Endothelial cell (in vitro differentiated cells): ENCODE data around the gene SIRT2. TPM values are rescaled to one million over a fixed set of nuclear protein-coding genes. Genes with fewer than 3 reads are reported as not detected.
A peak's percentile ranks its signal among the peaks of the same experiment; 100 is the strongest.

ENCODE experiments used
- DNase-seq: peaks from one replicate; pipeline ENCODE4 v3.0.0; 2021; ENCODE audit warnings: low spot score
- H3K27ac Mint-ChIP-seq: one replicate; pipeline ENCODE4 v1.8.0; 2021; ENCODE audit warnings: mixed read lengths, inconsistent platforms; ENCODE audit not compliant: unreplicated experiment
- H3K27me3 Mint-ChIP-seq: one replicate; pipeline ENCODE4 v1.8.0; 2021; ENCODE audit warnings: mild to moderate bottlenecking, moderate library complexity, mixed read lengths, inconsistent platforms; ENCODE audit not compliant: unreplicated experiment
- H3K36me3 Mint-ChIP-seq: one replicate; pipeline ENCODE4 v1.8.0; 2021; ENCODE audit warnings: mild to moderate bottlenecking, low read depth, mixed read lengths, inconsistent platforms; ENCODE audit not compliant: unreplicated experiment
- H3K4me1 Mint-ChIP-seq: one replicate; pipeline ENCODE4 v1.8.0; 2021; ENCODE audit warnings: mild to moderate bottlenecking, mixed read lengths, inconsistent platforms; ENCODE audit not compliant: unreplicated experiment
- H3K4me3 Mint-ChIP-seq: one replicate; pipeline ENCODE4 v1.8.0; 2021; ENCODE audit warnings: mild to moderate bottlenecking, mixed read lengths, inconsistent platforms; ENCODE audit not compliant: unreplicated experiment
- H3K9me3 Mint-ChIP-seq: one replicate; pipeline ENCODE4 v1.8.0; 2021; ENCODE audit warnings: mixed read lengths, inconsistent platforms; ENCODE audit not compliant: unreplicated experiment
- CTCF ChIP-seq: fragments of 200-600 bp; sonication (generic); IDR thresholded peaks from one replicate; pipeline ENCODE4 v1.5.0; 2021; ENCODE audit warnings: antibody characterized with exemption; ENCODE audit not compliant: unreplicated experiment
- total RNA-seq: library from RNA; stranded (reverse); fragmentation: NEBNext Ultra II Directional; extraction: Animal tissue kit (Norgen Biotek cat#: 25700); gene quantifications from one replicate; pipeline ENCODE4 v1.2.1, GENCODE V29; 2021; ENCODE audit not compliant: unreplicated experiment

The SIRT2 gene
- total RNA-seq, 1 donor from 2014 or later = 45.9 TPM

- H3K9me3 Mint-ChIP-seq = no peaks in the 10 kb centered on the region
- TF ChIP-seq CTCF = no peak
- H3K27me3 Mint-ChIP-seq = peaks cover 10% of the 10 kb centered on the region
- H3K4me3 Mint-ChIP-seq = no peak overlapping the region
- peaks cover 15% of the 10 kb centered on the region for H3K4me1 Mint-ChIP-seq
- peaks cover 4% of the 10 kb centered on the region for H3K36me3 Mint-ChIP-seq
- H3K27ac Mint-ChIP-seq = no peak overlapping the region
- no peak for DNase-seq
Observed at GRCh38 chr19:38917516-38917915, 18.1 kb upstream of the SIRT2 start.

GRCh38 chr19:38915329-38916321, 16.2 kb upstream of the SIRT2 start:
- H3K4me1 Mint-ChIP-seq = peaks cover 11% of the 10 kb centered on the region
- peaks cover 3% of the 10 kb centered on the region for H3K36me3 Mint-ChIP-seq
- H3K4me3 Mint-ChIP-seq = peak overlapping the region; percentile 24
- peaks cover 12% of the 10 kb centered on the region for H3K27me3 Mint-ChIP-seq
- no peaks in the 10 kb centered on the region for H3K9me3 Mint-ChIP-seq
- no peak for TF ChIP-seq CTCF
- no peak for DNase-seq
- peak overlapping the region; percentile 42 for H3K27ac Mint-ChIP-seq

- DNase-seq = no peak
- Mint-ChIP-seq H3K27me3 (peaks cover 12% of the 10 kb centered on the region), H3K4me1 (peaks cover 6% of the 10 kb centered on the region), H3K27ac (no peak overlapping the region), H3K36me3 (peaks cover 4% of the 10 kb centered on the region), H3K9me3 (no peaks in the 10 kb centered on the region), H3K4me3 (peak overlapping the region; percentile 20)
- no peak for TF ChIP-seq CTCF
Observed at GRCh38 chr19:38913958-38914357, 14.5 kb upstream of the SIRT2 start.

GRCh38 chr19:38912600-38913514, 13.4 kb upstream of the SIRT2 start:
- DNase-seq = no peak
- peaks cover 13% of the 10 kb centered on the region for H3K27me3 Mint-ChIP-seq
- H3K27ac Mint-ChIP-seq = no peak overlapping the region
- H3K36me3 Mint-ChIP-seq = peaks cover 6% of the 10 kb centered on the region
- no peak overlapping the region for H3K4me3 Mint-ChIP-seq
- no peak for TF ChIP-seq CTCF
- H3K4me1 Mint-ChIP-seq = peaks cover 6% of the 10 kb centered on the region
- H3K9me3 Mint-ChIP-seq = no peaks in the 10 kb centered on the region
